HFFc6 (cell line): Measurements from ENCODE around the gene PRPF19. TPM values are rescaled to one million over a fixed set of nuclear protein-coding genes. Genes with fewer than 3 reads are reported as not detected.
A peak's percentile ranks its signal among the peaks of the same experiment; 100 is the strongest.

ENCODE experiments used
- DNase-seq: peaks from one replicate; pipeline ENCODE4 v3.0.0-alpha.2; 2018
- H3K27ac Mint-ChIP-seq: 2 replicates; pipeline ENCODE4 v1.8.0; 2020; ENCODE audit warnings: mild to moderate bottlenecking, mixed read lengths
- H3K27me3 Mint-ChIP-seq: 2 replicates; pipeline ENCODE4 v1.8.0; 2021; ENCODE audit warnings: mild to moderate bottlenecking, moderate library complexity, mixed read lengths; ENCODE audit not compliant: insufficient read depth
- H3K36me3 Mint-ChIP-seq: 2 replicates; pipeline ENCODE4 v1.8.0; 2021; ENCODE audit warnings: low read depth, mixed read lengths
- H3K4me1 Mint-ChIP-seq: 2 replicates; pipeline ENCODE4 v1.8.0; 2020; ENCODE audit warnings: low read depth, mixed read lengths
- H3K4me3 Mint-ChIP-seq: 2 replicates; pipeline ENCODE4 v1.8.0; 2020; ENCODE audit warnings: mild to moderate bottlenecking, moderate library complexity, mixed read lengths
- H3K9me3 Mint-ChIP-seq: 2 replicates; pipeline ENCODE4 v1.8.0; 2020; ENCODE audit warnings: mild to moderate bottlenecking, mixed read lengths
- total RNA-seq, 6 experiments: library from RNA; stranded (reverse); fragmentation: NEBNext Ultra II Directional; extraction: Animal tissue kit (Norgen Biotek cat#: 25700); gene quantifications; 2 replicates in 1 of 6; 3 replicates in 5 of 6; pipeline ENCODE4 v1.2.3, GENCODE V29; 2021
- TF ChIP-seq, protein P1 (sequence below): fragments of 200-600 bp; sonication (generic); IDR thresholded peaks from 2 replicates; pipeline ENCODE4 v1.5.0; 2021; ENCODE audit warnings: antibody characterized with exemption, mild to moderate bottlenecking

PRPF19 gene
- total RNA-seq, 6 experiments from 2014 or later, result 72.5 to 95.1 (median 89.4) TPM

- no peaks in the 10 kb centered on the region for H3K4me1 Mint-ChIP-seq
- no peak for DNase-seq
- H3K36me3 Mint-ChIP-seq, result peaks cover 4% of the 10 kb centered on the region
- TF ChIP-seq, protein P1, sequence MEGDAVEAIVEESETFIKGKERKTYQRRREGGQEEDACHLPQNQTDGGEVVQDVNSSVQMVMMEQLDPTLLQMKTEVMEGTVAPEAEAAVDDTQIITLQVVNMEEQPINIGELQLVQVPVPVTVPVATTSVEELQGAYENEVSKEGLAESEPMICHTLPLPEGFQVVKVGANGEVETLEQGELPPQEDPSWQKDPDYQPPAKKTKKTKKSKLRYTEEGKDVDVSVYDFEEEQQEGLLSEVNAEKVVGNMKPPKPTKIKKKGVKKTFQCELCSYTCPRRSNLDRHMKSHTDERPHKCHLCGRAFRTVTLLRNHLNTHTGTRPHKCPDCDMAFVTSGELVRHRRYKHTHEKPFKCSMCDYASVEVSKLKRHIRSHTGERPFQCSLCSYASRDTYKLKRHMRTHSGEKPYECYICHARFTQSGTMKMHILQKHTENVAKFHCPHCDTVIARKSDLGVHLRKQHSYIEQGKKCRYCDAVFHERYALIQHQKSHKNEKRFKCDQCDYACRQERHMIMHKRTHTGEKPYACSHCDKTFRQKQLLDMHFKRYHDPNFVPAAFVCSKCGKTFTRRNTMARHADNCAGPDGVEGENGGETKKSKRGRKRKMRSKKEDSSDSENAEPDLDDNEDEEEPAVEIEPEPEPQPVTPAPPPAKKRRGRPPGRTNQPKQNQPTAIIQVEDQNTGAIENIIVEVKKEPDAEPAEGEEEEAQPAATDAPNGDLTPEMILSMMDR, result no peak
- no peak overlapping the region for H3K27ac Mint-ChIP-seq
- no peaks in the 10 kb centered on the region for H3K27me3 Mint-ChIP-seq
- H3K9me3 Mint-ChIP-seq, result no peaks in the 10 kb centered on the region
- H3K4me3 Mint-ChIP-seq, result no peak overlapping the region
Observed at GRCh38 chr11:60890696-60891095, 15.7 kb downstream of the PRPF19 start.

DNA sequence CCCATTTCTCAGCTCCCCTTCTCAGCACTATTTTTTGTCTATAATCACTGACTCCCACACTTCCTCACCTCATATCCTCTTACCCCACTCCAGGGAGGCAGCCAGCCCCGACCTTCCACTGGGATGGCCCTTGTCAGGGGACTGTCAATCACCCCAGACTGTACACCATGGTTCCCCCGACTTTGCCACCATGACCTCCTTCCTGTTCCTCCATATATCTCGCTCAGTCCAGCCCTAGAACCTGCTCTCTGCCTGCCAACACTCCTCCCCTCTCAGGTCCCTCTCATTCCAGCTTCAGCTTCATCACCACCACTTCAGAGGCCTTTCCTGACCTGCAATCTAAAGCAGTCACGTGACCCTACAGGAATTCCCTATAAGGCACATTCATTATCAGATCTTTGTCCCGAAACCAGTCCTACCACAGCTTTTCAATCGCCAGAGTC is 16.5 kb downstream of the PRPF19 start:
- DNase-seq, result no peak
- H3K36me3 Mint-ChIP-seq, result no peaks in the 10 kb centered on the region; the same call in none of the 2 replicates
- H3K27ac Mint-ChIP-seq, result no peak overlapping the region; the same call in 1 of the 2 replicates
- no peaks in the 10 kb centered on the region for H3K27me3 Mint-ChIP-seq
- no peak overlapping the region for H3K4me3 Mint-ChIP-seq
- no peaks in the 10 kb centered on the region for H3K4me1 Mint-ChIP-seq
- H3K9me3 Mint-ChIP-seq, result no peaks in the 10 kb centered on the region
- TF ChIP-seq, protein P1, result no peak

DNA sequence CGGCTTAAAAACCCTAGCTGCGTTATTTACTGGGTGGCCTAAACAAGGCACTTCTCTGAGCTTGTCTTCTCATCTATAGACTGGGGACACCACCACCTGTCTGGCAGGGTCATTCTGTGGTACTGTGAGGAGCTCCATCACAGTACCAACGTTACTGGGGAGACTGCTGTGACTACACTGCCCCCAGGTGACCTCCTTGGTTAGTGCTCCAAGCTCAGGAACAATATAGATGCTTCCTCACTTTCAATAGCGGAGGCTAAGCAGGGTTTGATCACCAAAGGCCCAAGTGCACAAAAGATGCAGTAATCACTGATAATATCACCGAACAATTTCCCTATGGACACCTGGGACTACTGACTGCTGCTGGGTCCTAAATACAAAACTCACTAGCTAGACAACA is 18.8 kb downstream of the PRPF19 start:
- Mint-ChIP-seq H3K9me3 (no peaks in the 10 kb centered on the region), H3K36me3 (no peaks in the 10 kb centered on the region; the same call in 1 of the 2 replicates), H3K27me3 (no peaks in the 10 kb centered on the region), H3K4me1 (no peaks in the 10 kb centered on the region), H3K27ac (no peak overlapping the region), H3K4me3 (no peak overlapping the region)
- TF ChIP-seq, protein P1, result peak; percentile 75
- peak; percentile 53 for DNase-seq

GRCh38 chr11:60880643-60881282 is 25.6 kb downstream of the PRPF19 start:
- TF ChIP-seq, protein P1, result no peak
- Mint-ChIP-seq H3K4me3 (no peak overlapping the region), H3K27me3 (peaks cover 3% of the 10 kb centered on the region), H3K9me3 (no peaks in the 10 kb centered on the region), H3K4me1 (no peaks in the 10 kb centered on the region), H3K36me3 (peaks cover 5% of the 10 kb centered on the region; the same call in 1 of the 2 replicates), H3K27ac (no peak overlapping the region)
- no peak for DNase-seq

DNA sequence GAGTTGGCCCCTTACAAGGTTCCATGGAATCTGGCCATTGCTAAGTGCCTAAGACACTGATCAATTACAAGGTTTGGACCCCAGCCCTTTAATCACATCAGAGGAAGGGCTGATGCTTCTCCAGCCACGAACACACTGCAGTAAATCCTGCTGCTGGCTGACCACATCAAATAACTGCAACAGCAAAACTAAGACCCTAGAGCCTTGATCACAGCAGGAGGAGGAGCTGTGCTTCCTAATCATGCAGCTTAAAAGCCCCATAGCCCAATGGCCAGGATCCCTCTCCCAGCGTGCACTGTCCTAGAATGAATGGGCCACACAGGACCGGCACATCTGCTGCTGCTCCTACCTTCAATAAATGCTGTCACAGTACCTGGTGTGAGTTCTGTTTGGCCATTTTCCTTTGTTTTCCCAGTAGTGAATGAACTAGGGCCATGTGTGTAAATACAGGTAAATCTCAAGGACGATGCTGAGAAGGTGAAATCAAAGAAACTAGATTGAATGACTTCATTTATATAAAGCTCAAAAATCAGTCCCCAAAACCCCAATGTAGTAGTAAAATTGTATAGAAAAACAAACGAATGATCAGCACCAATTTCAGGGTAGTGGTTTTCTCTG is 26.3 kb downstream of the PRPF19 start:
- DNase-seq, result no peak
- TF ChIP-seq, protein P1, result no peak
- Mint-ChIP-seq H3K9me3 (no peaks in the 10 kb centered on the region), H3K4me1 (no peaks in the 10 kb centered on the region), H3K4me3 (no peak overlapping the region), H3K27ac (no peak overlapping the region), H3K27me3 (peaks cover 3% of the 10 kb centered on the region), H3K36me3 (peaks cover 5% of the 10 kb centered on the region; the same call in 1 of the 2 replicates)
